Panc1 (cell line): ENCODE results near the gene EEIG1. TPM values are rescaled to one million over a fixed set of nuclear protein-coding genes. Genes with fewer than 3 reads are reported as not detected.
A peak's percentile ranks its signal among the peaks of the same experiment; 100 is the strongest.

Experiments
- ATAC-seq: fragments of 200-7000 bp; cut with Tn5 transposase; 2 replicates; pipeline ENCODE4 v1.9.1; 2020; ENCODE audit warnings: mild to moderate bottlenecking, moderate library complexity
- BruUV-seq: library from RNA; stranded (reverse); fragments of 400-500 nt; replicated peaks from 2 replicates; lab custom pipeline; 2021; lab: Mats Ljungman, UMichigan
- CTCF ChIA-PET: fragments of 300-600 bp; sonication (Branson Sonifier 250); formaldehyde crosslinking; loops from one replicate; lab custom pipeline; 2022; ENCODE audit warnings: antibody characterized with exemption; lab: Charles Lee
- POLR2A ChIA-PET: fragments of 300-600 bp; sonication (Branson Sonifier 250); formaldehyde crosslinking; loops from one replicate; lab custom pipeline; 2022; ENCODE audit warnings: antibody characterized with exemption; lab: Charles Lee
- DNase-seq: peaks from one replicate; pipeline ENCODE4 v3.0.0-alpha.2; 2010; ENCODE audit warnings: low read depth, low spot score
- H3K27ac ChIP-seq: 2 replicates; pipeline ENCODE4 v1.5.1; 2011; ENCODE audit warnings: mild to moderate bottlenecking, low read length, inconsistent platforms
- H3K27me3 ChIP-seq: fragments of 200-500 bp; sonication (Bioruptor generic); 2 replicates; pipeline ENCODE4 v1.6.0; 2014; ENCODE audit warnings: low read length, inconsistent platforms; ENCODE audit not compliant: control insufficient read depth, insufficient read depth
- H3K36me3 ChIP-seq: fragments of 200-500 bp; sonication (Bioruptor generic); 2 replicates; pipeline ENCODE4 v1.5.1; 2014; ENCODE audit warnings: inconsistent platforms, mild to moderate bottlenecking, low read length, moderate library complexity; ENCODE audit not compliant: control insufficient read depth, insufficient read depth
- H3K4me1 ChIP-seq: 2 replicates; pipeline ENCODE4 v1.5.1; 2011; ENCODE audit warnings: inconsistent platforms, mild to moderate bottlenecking, low read length, moderate library complexity; ENCODE audit not compliant: control insufficient read depth, insufficient read depth
- H3K4me3 ChIP-seq, 2 experiments: 2 replicates each; pipeline ENCODE4 v1.5.1; 2011 to 2012; ENCODE audit warnings: low read depth in 2 of 2, low read length in 2 of 2, mild to moderate bottlenecking in 2 of 2, inconsistent platforms in 1 of 2, moderate library complexity in 1 of 2
- H3K9me3 ChIP-seq: fragments of 200-500 bp; sonication (Bioruptor generic); 2 replicates; pipeline ENCODE4 v1.5.1; 2014; ENCODE audit warnings: low read depth, mild to moderate bottlenecking, inconsistent platforms, low read length, moderate library complexity; ENCODE audit not compliant: control insufficient read depth, insufficient read depth
- CTCF ChIP-seq: fragments of 450-650 bp; IDR thresholded peaks from 2 replicates; pipeline ENCODE4 v1.5.1; 2017; ENCODE audit warnings: mild to moderate bottlenecking
- POLR2AphosphoS5 ChIP-seq: IDR thresholded peaks from 2 replicates; pipeline ENCODE4 v1.6.1; 2012; ENCODE audit warnings: mild to moderate bottlenecking, low read depth, low read length, moderate library complexity
- REST ChIP-seq, 2 experiments: IDR thresholded peaks; 2 replicates each; pipeline ENCODE4 v1.6.1; 2011 to 2012; ENCODE audit warnings: low read depth in 2 of 2, control low read depth in 1 of 2, low read length in 1 of 2, mild to moderate bottlenecking in 1 of 2, moderate library complexity in 1 of 2; ENCODE audit not compliant: insufficient read depth in 1 of 2
- in situ Hi-C: cut with HindIII; loops from 2 replicates; pipeline ENCODE4 v1.10.0; 2016; ENCODE audit warnings: low sequenced_read_pairs, low pct_unique_long_range_greater_than_20kb
- intact Hi-C: fragments of 100-400 bp; cut with micrococcal nuclease; formaldehyde crosslinking; loops from one replicate; pipeline ENCODE4 v1.10.0; 2022; ENCODE audit not compliant: unreplicated experiment
- total RNA-seq: library from RNA; stranded (reverse); gene quantifications from one replicate; pipeline ENCODE4 v1.2.1, GENCODE V29; 2021; ENCODE audit not compliant: unreplicated experiment

EEIG1 gene
- total RNA-seq, 1 experiment from 2014 or later: 361 TPM

- TSS peak; percentile 51 for BruUV-seq
- H3K27me3 ChIP-seq: no peaks in the 10 kb centered on the region
- CTCF ChIA-PET: no interaction called here
- H3K27ac ChIP-seq: peak overlapping the region; percentile 88
- TF ChIP-seq CTCF: no peak
- TF ChIP-seq REST (IDR thresholded peaks at IDR 0.05; ENCODE audit: insufficient read depth in 1 of 2, low read depth in 2 of 2, low read length in 1 of 2): no peak
- no peaks in the 10 kb centered on the region for H3K36me3 ChIP-seq
- DNase-seq (no peak), ATAC-seq (no peak)
- in situ Hi-C loops: no loop called here
- H3K4me3 ChIP-seq: no peak overlapping the region
- intact Hi-C loops: no loop called here
- H3K9me3 ChIP-seq: no peaks in the 10 kb centered on the region
- H3K4me1 ChIP-seq: peaks cover 89% of the 10 kb centered on the region
- POLR2A ChIA-PET: no interaction called here
These were observed 21.4 kb downstream of the EEIG1 start for GRCh38 chr9:127959398-127959797.

- peaks cover 89% of the 10 kb centered on the region for H3K4me1 ChIP-seq
- CTCF ChIA-PET: no interaction called here
These were observed 22.1 kb downstream of the EEIG1 start for GRCh38 chr9:127958728-127959127.

More at GRCh38 chr9:127958728-127959127, 22.1 kb downstream of the EEIG1 start:
- ATAC-seq: no peak
- Histone ChIP-seq H3K9me3 (no peaks in the 10 kb centered on the region), H3K27ac (no peak overlapping the region), H3K4me3 (no peak overlapping the region), H3K27me3 (no peaks in the 10 kb centered on the region), H3K36me3 (no peaks in the 10 kb centered on the region)
- intact Hi-C loops (no loop called here), in situ Hi-C loops (no loop called here)
- no peak for TF ChIP-seq POLR2AphosphoS5
- TF ChIP-seq REST (IDR thresholded peaks at IDR 0.05; ENCODE audit: insufficient read depth in 1 of 2, low read depth in 2 of 2, low read length in 1 of 2): no peak
- POLR2A ChIA-PET: no interaction called here
- no peak for DNase-seq
- BruUV-seq: no TSS peak
